HFFc6 (cell line): Measurements from ENCODE around the gene CAPN1. TPM values are rescaled to one million over a fixed set of nuclear protein-coding genes. Genes with fewer than 3 reads are reported as not detected.

Experiments
- DNase-seq: peaks from one replicate; pipeline ENCODE4 v3.0.0-alpha.2; 2018
- H3K27ac Mint-ChIP-seq: 2 replicates; pipeline ENCODE4 v1.8.0; 2020; ENCODE audit warnings: mild to moderate bottlenecking, mixed read lengths
- H3K27me3 Mint-ChIP-seq: 2 replicates; pipeline ENCODE4 v1.8.0; 2021; ENCODE audit warnings: mild to moderate bottlenecking, moderate library complexity, mixed read lengths; ENCODE audit not compliant: insufficient read depth
- H3K36me3 Mint-ChIP-seq: 2 replicates; pipeline ENCODE4 v1.8.0; 2021; ENCODE audit warnings: low read depth, mixed read lengths
- H3K4me1 Mint-ChIP-seq: 2 replicates; pipeline ENCODE4 v1.8.0; 2020; ENCODE audit warnings: low read depth, mixed read lengths
- H3K4me3 Mint-ChIP-seq: 2 replicates; pipeline ENCODE4 v1.8.0; 2020; ENCODE audit warnings: mild to moderate bottlenecking, moderate library complexity, mixed read lengths
- H3K9me3 Mint-ChIP-seq: 2 replicates; pipeline ENCODE4 v1.8.0; 2020; ENCODE audit warnings: mild to moderate bottlenecking, mixed read lengths
- total RNA-seq, 6 experiments: library from RNA; stranded (reverse); fragmentation: NEBNext Ultra II Directional; extraction: Animal tissue kit (Norgen Biotek cat#: 25700); gene quantifications; 2 replicates in 1 of 6; 3 replicates in 5 of 6; pipeline ENCODE4 v1.2.3, GENCODE V29; 2021
- TF ChIP-seq, protein P1 (sequence below): fragments of 200-600 bp; sonication (generic); IDR thresholded peaks from 2 replicates; pipeline ENCODE4 v1.5.0; 2021; ENCODE audit warnings: antibody characterized with exemption, mild to moderate bottlenecking

Gene CAPN1
- total RNA-seq, 6 experiments from 2014 or later = 203 to 271 (median 231) TPM

DNA sequence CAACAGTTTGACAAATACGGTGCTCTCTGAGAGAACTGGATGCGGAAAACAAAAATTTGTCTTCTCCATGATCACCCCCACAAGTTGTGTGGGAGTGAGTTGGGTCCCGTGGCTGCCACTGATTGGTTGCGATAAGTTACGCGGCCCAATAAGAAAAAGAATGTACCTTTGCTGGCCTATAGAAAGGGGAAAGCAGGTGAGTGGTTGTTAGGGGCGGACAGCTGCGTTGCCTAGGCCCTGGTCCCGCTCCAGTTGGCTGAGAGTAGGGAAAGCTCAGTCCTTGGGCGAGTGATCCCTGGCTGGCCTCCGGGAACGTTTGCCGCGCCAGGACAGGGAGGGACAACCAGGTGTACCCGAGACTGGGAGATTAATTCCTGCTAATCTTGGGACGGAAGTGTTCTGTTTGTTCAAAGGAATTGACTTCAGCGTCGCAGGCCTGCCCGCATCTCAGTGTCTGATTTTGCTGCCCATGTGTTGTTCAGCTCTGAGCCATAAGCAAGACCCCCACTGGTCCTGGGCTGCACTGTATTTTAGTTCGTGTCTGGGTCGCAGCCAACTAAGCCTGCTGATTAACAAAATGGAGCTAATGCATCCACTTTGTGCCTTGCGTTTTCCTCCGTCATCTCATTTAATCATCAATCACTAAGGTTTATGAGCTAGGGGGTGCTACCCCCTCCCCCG lies 46.6 kb upstream of the CAPN1 start:
- DNase-seq = peak; percentile 96
- peaks cover 26% of the 10 kb centered on the region for H3K4me1 Mint-ChIP-seq
- H3K27ac Mint-ChIP-seq = peak overlapping the region; percentile 99
- no peaks in the 10 kb centered on the region for H3K9me3 Mint-ChIP-seq
- H3K36me3 Mint-ChIP-seq = peaks cover 17% of the 10 kb centered on the region
- H3K27me3 Mint-ChIP-seq = peaks cover 6% of the 10 kb centered on the region; the same call in 1 of the 2 replicates
- TF ChIP-seq, protein P1, sequence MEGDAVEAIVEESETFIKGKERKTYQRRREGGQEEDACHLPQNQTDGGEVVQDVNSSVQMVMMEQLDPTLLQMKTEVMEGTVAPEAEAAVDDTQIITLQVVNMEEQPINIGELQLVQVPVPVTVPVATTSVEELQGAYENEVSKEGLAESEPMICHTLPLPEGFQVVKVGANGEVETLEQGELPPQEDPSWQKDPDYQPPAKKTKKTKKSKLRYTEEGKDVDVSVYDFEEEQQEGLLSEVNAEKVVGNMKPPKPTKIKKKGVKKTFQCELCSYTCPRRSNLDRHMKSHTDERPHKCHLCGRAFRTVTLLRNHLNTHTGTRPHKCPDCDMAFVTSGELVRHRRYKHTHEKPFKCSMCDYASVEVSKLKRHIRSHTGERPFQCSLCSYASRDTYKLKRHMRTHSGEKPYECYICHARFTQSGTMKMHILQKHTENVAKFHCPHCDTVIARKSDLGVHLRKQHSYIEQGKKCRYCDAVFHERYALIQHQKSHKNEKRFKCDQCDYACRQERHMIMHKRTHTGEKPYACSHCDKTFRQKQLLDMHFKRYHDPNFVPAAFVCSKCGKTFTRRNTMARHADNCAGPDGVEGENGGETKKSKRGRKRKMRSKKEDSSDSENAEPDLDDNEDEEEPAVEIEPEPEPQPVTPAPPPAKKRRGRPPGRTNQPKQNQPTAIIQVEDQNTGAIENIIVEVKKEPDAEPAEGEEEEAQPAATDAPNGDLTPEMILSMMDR = no peak
- peak overlapping the region; percentile 100 for H3K4me3 Mint-ChIP-seq

DNA sequence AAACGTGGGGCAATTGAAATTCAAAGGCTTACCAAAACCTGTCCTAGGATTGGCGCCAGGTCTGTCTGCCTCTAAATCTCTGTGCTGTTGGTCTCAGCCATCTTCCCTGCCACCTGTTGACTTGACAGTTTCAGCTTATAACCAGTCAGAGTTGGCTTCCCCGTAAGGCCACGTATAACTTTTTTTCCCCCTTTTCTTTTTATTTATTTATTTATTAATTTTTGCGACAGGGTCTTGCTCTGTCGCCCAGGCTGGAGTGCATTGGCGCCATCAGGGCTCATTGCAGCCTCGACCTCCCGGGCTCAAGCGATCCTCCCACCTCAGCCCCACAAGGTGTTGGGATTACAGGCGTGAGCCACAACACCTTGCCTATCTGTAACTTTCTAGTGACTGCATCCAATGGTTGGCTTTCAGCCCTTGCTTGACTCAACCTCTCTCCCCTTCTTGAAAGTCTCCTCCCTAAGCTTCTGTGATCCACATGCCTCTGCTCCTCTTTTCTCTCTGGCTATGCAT lies 46.0 kb upstream of the CAPN1 start:
- Mint-ChIP-seq H3K36me3 (peaks cover 17% of the 10 kb centered on the region), H3K4me3 (peak overlapping the region; percentile 100), H3K27me3 (peaks cover 6% of the 10 kb centered on the region; the same call in 1 of the 2 replicates), H3K9me3 (no peaks in the 10 kb centered on the region), H3K27ac (peak overlapping the region; percentile 99), H3K4me1 (peaks cover 26% of the 10 kb centered on the region)
- TF ChIP-seq, protein P1 = no peak
- DNase-seq = no peak

DNA sequence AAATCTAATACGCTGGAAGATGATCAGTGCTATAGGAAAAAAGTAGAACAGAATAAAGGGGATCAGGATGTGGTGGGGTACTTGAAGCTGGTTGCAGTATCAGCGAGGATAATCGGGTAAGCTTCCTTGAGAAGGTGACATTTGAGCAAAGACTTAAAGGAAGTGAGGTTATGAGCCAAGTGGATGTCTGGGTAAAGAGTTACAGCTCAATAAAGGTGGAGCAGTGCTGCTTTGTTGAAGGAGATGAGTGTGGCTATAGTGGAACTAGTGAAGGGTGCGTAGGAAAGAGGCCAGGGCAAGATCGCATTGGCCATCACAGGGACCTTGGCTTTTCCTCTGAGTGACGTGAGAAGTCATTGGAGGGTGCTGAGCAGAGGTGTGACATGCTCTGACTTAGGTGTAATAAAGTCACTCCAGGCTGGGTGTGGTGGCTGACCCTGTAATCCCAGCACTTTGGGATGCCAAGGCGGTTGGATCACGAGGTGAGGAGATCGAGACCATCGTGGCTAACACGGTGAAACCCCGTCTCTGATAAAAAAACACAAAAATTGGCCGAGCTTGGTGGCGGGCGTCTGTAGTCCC lies 45.1 kb upstream of the CAPN1 start:
- Mint-ChIP-seq H3K27me3 (peaks cover 6% of the 10 kb centered on the region), H3K4me1 (peaks cover 26% of the 10 kb centered on the region), H3K36me3 (peaks cover 12% of the 10 kb centered on the region; the same call in 1 of the 2 replicates), H3K27ac (no peak overlapping the region), H3K9me3 (no peaks in the 10 kb centered on the region), H3K4me3 (no peak overlapping the region)
- DNase-seq = no peak
- TF ChIP-seq, protein P1 = no peak

DNA sequence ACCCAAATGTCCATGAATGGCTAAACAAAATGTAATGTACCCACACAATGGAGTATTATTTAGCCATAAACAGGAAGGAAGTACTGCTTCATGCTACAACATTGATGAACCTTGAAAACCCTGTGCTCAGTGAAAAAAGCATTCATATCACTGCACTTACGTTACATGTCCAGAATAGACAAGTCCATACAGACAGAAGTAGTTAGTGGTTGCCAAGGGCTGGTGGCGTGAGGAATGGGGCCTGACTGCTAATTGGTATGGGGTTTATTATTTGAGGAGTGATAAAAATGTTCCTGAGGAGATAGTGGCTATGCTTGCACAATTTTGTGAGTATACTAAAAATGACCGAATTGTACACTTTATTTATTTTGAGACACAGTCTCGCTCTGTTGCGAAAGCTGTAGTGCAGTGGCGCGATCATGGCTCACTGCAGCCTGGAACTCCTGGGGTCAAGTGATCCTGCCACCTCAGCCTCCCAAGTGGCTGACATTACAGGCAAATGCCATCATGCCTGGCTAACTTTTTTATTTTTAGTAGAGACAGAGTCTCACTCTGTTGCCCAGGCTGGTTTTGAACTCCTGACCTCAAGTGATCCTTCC lies 39.7 kb upstream of the CAPN1 start:
- TF ChIP-seq, protein P1 = no peak
- Mint-ChIP-seq H3K27me3 (peaks cover 24% of the 10 kb centered on the region), H3K27ac (no peak overlapping the region), H3K4me1 (no peaks in the 10 kb centered on the region), H3K36me3 (no peaks in the 10 kb centered on the region), H3K9me3 (no peaks in the 10 kb centered on the region), H3K4me3 (no peak overlapping the region)
- no peak for DNase-seq

DNA sequence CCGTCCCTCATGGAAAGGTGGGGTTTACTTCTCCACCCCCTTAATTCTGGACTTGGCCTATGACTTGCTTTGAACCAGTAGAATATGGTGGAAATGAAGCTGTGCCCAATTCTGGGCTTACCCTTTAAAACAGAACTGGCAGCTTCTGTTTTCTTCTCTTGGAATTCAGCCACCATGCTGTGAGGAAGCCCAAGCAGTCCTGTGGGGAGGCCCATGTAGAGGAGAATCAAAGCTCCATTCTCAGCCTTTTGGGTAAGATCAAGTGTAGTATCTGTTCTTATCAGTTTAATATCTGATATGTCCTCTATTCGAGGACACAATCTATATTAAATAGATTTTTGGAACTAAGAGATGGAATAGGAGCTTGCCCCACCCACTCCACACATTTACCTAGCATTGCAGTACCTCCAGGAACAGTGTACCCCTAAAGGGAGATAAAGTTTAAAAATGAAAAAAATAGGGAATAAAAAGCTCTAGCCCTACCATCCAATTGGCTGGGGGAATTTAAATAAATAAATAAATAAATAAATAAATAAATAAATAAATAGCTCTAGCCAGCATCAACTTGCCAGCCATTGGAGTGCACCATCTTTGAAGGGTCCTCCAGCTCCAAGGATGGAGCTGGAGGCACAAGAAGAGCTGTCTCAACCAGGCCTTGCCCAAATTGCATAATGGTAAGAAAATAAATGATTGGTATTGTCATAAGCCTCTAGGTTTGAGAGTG lies 34.2 kb upstream of the CAPN1 start:
- Mint-ChIP-seq H3K4me1 (peaks cover 28% of the 10 kb centered on the region), H3K4me3 (no peak overlapping the region), H3K9me3 (no peaks in the 10 kb centered on the region), H3K36me3 (no peaks in the 10 kb centered on the region), H3K27ac (no peak overlapping the region), H3K27me3 (peaks cover 25% of the 10 kb centered on the region)
- DNase-seq = no peak
- TF ChIP-seq, protein P1 = no peak
